HFF-Myc (cell line): ENCODE data around the gene OR7G2.

Experiments
- DNase-seq: peaks from one replicate; pipeline ENCODE4 v3.0.0-alpha.2; 2011; ENCODE audit warnings: low read depth; ENCODE audit errors: extremely low read depth
- H3K4me3 ChIP-seq: replicated peaks from 2 replicates; pipeline ENCODE4 v1.5.1; 2011; ENCODE audit warnings: low read depth, mild to moderate bottlenecking, control low read depth, low read length
- TF ChIP-seq, protein P1 (sequence below): IDR thresholded peaks from 2 replicates; pipeline ENCODE4 v1.5.1; 2012; ENCODE audit warnings: mild to moderate bottlenecking, low read depth, low read length, control low read depth; ENCODE audit errors: missing control alignments

Gene OR7G2

DNA sequence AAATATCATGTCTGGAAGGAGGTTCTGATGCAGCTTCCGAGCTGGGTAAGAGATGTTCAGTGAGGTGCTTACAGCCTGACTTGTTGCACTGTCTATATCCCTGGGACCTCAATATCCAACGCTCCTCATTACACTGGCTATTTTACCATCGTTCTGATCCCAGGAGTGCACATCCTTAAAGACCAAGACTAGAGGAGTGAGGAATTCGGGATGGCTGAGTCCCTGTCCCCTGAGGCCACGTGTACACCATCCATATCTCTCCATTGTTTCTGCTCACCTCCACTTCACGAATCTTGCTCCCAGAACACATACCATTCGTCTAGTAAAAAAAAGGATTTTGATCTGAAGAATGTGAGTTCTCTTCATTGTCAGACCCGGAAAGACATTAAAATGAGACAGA lies at the start of gene OR7G2:
Gene OR7G2, minus strand, starts transcription at position 101 of the 400 bp plus-strand sequence. CDS start 4,232 bp downstream, outside the sequence.
- H3K4me3 ChIP-seq: no peak within 1 kb of the TSS
- no peak for DNase-seq
- TF ChIP-seq, protein P1, sequence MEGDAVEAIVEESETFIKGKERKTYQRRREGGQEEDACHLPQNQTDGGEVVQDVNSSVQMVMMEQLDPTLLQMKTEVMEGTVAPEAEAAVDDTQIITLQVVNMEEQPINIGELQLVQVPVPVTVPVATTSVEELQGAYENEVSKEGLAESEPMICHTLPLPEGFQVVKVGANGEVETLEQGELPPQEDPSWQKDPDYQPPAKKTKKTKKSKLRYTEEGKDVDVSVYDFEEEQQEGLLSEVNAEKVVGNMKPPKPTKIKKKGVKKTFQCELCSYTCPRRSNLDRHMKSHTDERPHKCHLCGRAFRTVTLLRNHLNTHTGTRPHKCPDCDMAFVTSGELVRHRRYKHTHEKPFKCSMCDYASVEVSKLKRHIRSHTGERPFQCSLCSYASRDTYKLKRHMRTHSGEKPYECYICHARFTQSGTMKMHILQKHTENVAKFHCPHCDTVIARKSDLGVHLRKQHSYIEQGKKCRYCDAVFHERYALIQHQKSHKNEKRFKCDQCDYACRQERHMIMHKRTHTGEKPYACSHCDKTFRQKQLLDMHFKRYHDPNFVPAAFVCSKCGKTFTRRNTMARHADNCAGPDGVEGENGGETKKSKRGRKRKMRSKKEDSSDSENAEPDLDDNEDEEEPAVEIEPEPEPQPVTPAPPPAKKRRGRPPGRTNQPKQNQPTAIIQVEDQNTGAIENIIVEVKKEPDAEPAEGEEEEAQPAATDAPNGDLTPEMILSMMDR: no peak

GRCh38 chr19:9156304-9156703 lies 49.0 kb upstream of the OR7G2 start:
- DNase-seq: no peak
- TF ChIP-seq, protein P1: no peak
- no peak overlapping the region for H3K4me3 ChIP-seq

GRCh38 chr19:9155591-9155990 lies 48.3 kb upstream of the OR7G2 start:
- TF ChIP-seq, protein P1: no peak
- no peak for DNase-seq
- no peak overlapping the region for H3K4me3 ChIP-seq

DNA sequence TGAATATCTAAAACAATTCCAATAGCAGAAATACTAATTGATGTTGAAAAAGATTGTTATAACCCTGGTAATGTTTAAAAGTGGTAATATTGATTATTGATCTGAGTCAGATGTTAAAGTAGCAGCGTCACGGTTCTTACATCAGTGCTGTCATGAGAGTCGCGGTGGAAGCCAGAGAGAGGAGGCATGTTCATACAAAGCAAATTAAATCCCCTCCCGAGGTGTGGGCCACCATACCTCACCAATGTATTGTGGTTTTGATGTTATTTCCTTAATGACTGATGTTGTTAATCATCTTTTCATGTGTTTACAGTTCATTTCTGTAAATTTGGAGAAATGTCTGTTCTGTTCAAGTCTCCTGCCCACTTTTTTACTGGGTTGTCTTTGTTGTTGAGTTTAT lies 44.1 kb upstream of the OR7G2 start:
- DNase-seq: no peak
- TF ChIP-seq, protein P1: no peak
- no peak overlapping the region for H3K4me3 ChIP-seq

- no peak overlapping the region for H3K4me3 ChIP-seq
- TF ChIP-seq, protein P1: no peak
- no peak for DNase-seq
These were observed 43.4 kb upstream of the OR7G2 start for GRCh38 chr19:9150650-9151049.

- DNase-seq: no peak
- TF ChIP-seq, protein P1: no peak
- H3K4me3 ChIP-seq: no peak overlapping the region
These were observed 42.7 kb upstream of the OR7G2 start for GRCh38 chr19:9149997-9150396.

DNA sequence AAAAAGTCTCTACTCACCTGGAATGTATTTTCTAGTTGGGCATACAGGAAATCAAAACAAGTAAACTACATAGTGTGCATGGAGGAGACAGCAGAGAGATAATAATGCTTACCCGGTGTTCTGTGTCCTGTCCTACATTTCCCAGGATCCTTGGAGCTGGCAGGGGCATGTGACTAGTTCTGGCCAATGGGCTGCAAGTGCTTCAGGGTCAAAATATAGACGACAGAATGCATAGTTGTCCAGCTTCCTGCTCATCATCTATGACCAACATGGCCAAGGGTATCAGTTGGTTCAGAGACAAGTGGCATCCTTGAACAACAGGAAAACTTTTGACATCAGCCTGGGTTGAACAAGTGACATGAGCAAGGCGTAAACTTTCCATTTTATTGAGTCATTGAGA lies 41.4 kb upstream of the OR7G2 start:
- no peak overlapping the region for H3K4me3 ChIP-seq
- no peak for DNase-seq
- TF ChIP-seq, protein P1: no peak
